Middle frontal gyrus (tissue), 1 donor: ENCODE results near the gene CBFA2T3.
"Not testable (repeated sequence)": the region's sequence is repeated elsewhere in the genome, so short reads cannot be mapped to it uniquely, and the experiment has no call there.

Experiments
- DNase-seq: peaks from one replicate; pipeline ENCODE4 v3.0.0-alpha.2; 2015; ENCODE audit warnings: low spot score; ENCODE audit errors: extremely low spot score

CBFA2T3 gene

DNA sequence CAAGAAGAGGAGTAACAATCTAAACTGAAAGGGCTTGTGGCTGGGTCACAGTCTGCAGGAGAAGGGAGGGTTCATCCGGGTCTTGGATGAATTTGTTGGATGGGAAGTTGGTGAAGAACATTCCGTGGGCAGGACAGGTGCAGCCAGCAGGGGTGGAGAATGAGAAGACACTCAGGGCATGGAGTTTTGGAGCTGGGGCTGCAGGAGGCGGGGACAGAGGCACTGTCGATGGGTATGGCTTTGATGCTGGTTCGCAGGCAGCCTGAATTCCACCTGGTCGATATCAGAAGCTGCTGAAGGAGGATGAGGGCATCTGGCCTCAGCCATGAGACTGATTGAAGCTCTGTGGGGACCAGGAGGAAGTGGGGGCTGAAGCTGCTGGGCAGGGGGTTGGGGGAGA, 36.1 kb upstream of the CBFA2T3 start:
- DNase-seq: no peak

DNA sequence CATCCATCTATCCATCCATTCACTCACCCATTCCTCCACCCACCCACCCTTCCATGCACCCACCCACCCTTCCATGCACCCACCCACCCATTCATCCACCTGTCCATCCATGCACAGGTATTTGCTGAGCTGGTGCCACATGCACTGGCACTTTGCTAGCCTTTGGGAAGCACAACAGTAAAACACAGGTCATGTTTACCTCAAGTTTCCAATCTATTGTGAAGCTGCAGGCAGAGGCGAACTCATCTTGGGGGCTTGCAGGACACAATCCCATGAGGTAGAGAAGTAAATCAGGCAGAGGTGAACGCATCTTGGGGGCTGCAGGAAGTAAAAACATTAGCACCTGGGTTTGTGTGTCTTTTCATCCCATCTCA, 35.6 kb upstream of the CBFA2T3 start:
- DNase-seq: no peak

DNA sequence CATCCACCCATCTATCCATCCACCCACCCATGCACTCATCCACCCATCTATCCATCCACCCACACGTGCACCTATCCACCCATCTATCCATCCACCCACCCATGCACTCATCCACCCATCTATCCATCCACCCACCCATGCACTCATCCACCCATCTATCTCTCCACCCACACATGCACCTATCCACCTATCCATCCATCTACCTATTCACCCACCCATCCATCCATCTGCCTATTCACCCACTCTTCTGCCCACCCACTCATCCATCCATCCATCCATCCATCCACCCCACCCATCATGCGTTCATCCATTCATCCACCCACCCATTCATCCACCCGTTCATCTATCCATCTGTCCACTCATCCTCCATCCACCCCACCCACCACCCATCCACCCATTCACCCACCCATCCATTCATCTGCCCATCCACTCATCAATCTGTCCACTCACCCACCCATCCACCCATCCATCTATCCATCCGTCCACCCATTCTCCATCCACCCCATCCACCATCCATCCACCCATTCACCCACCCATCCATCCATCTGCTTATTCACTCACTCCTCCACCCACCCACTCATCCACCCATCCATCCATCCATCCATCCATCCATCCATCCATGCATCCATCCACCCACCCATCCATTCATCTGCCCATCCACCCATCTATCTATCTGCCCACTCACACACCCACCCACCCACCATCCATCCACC, 35.1 kb upstream of the CBFA2T3 start:
- DNase-seq: no peak

DNA sequence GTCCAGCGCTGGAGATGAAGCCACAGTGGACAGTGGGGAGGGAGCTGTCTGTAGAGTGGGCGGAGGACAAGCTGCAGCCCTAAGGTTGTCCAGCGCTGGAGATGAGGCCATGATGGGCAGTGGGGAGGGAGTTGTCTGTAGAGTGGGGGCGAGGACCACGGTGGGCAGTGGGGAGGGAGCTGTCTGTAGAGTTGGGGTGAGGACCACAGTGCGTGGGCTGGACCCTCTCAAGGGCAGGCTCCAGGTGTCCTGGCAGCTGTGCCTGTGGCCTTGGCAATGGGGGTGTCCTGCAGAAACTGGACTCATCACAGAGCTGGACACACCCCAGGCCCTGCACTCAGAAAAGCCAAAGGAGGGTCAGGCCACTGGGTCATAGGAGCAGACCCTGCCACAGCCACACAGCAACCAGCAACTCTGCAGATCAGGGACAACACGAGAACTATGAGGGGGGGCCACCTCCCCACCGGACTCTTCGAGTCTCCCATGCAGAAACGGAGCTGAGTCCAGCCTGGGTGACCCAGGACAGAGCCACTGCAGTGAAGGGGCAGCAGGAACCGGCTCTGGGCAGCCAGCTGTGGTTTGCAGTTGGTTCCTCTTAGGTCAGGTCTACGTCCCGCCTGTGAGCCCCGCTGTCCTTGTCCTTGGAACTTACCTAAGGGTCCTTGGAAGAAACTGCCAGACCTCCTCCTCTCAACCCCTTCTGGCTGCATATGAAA, 33.4 kb upstream of the CBFA2T3 start:
- no peak for DNase-seq

DNA sequence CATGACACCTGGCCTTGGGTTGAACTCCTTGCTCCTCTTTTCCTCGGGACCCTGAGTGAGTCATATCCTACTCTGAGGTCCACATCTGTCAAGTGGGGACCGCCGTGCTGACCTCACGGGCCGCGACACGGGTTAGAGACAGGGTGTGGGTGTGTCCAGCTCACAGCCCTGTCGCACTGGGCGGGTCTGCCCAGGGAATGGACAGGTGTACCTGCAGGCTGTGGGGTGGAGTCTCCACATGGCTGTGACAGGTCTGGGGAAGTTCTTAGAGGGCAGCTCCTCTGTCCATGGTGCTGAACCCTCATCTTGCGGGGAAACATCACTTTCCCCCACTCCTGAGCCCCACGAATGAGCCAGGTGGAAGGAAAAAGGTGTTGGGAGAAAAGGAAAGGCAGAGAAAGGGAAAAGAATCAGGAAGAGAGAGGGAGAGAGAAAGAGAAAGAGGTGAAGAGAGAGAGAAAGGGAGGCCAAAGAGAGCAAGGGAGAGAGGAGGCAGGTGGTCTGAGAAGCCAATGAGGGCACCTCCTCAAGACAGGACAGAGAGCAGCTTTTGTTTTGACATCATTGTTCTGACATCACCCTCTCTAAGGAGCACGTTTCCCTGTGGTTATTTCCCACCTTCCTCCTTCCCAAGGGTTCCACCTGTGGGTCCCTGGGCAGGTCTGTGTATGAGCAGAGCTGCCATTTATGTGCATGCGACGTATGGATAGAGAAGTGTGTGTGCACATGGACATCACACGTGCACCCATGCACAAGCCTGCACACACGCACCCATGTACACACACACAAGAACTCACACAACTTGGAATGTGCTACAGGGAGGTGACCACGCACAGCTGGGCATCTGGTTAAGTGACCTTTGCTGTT, 32.6 kb upstream of the CBFA2T3 start:
- DNase-seq: no peak

DNA sequence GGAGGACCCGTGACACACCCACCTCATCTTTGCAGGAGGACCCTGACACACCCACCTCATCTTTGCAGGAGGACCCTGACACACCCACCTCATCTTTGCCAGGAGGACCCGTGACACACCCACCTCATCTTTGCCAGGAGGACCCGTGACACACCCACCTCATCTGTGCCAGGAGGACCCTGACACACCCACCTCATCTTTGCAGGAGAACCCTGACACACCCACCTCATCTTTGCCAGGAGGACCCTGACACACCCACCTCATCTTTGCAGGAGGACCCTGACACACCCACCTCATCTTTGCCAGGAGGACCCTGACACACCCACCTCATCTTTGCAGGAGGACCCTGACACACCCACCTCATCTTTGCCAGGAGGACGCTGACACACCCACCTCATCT, 31.8 kb upstream of the CBFA2T3 start:
- DNase-seq: not testable (repeated sequence)

DNA sequence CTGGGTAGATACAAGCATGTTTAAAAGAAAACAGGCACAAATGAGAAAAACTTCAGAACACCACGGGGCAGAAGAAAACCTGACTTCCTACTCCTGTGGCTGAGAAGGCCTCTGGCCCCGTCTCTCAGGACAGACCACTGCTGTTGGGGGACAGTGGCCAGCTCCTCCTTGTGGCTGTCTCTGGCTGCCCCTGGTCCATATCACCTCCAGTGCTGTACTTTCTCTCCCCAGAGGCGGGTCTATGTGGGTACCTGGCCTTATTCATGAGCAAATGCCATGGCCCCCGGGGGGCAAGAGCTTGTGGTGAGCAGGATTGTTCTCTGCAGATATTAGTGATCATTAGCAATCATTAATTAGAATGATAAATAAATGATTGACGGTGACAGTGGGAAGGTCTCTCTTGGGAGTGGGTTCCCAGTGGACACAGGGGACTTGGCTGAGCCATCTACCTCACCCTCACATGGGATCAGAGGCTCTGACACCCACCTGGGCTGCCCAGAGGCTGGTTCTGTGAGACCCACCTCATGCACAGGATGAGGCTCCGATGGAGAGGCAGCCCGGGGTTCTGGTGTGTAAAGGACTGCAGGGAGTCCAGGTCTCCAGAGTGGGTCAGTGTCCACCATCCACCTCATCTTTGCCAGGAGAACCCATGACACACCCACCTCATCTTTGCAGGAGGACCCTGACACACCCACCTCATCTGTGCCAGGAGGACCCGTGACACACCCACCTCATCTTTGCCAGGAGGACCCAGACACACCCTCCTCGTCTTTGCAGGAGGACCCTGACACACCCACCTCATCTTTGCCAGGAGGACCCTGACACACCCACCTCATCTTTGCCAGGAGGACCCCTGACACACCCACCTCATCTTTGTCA, 30.6 kb upstream of the CBFA2T3 start:
- no peak for DNase-seq

DNA sequence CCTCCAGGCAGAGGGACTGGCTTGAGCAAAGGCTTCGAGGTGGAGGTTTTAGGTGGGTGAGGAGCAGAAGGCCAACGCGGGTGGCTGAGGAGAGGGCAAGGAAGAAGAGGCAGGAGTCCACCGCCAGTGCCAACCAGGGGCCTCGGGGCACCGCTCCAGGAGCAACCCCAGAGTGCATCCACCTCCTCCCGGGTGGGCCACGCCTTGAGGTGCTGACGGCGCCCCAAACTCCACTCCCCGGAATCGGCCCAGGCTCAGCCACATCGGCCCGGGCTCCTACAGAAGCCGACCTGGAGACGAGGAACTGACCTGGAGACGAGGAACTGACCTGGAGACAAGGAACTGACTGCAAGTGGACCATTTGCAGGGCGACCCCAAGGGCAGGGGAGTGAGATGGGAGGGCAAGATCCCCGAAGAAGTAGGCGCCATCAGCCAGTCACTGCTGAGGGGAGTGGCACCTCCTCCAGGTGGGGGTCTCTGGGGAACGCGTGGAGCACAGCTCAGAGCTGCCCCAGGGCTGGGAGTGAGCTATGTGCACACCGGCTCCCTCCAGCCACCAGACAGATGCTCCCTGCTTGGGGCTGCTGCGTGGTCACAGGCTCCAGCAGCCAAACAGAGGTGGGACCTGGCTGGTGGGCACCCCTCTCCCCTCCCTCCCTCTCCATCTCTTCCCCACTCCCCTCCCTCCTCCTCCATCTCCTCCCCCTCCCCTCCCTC, 29.2 kb upstream of the CBFA2T3 start:
- no peak for DNase-seq

DNA sequence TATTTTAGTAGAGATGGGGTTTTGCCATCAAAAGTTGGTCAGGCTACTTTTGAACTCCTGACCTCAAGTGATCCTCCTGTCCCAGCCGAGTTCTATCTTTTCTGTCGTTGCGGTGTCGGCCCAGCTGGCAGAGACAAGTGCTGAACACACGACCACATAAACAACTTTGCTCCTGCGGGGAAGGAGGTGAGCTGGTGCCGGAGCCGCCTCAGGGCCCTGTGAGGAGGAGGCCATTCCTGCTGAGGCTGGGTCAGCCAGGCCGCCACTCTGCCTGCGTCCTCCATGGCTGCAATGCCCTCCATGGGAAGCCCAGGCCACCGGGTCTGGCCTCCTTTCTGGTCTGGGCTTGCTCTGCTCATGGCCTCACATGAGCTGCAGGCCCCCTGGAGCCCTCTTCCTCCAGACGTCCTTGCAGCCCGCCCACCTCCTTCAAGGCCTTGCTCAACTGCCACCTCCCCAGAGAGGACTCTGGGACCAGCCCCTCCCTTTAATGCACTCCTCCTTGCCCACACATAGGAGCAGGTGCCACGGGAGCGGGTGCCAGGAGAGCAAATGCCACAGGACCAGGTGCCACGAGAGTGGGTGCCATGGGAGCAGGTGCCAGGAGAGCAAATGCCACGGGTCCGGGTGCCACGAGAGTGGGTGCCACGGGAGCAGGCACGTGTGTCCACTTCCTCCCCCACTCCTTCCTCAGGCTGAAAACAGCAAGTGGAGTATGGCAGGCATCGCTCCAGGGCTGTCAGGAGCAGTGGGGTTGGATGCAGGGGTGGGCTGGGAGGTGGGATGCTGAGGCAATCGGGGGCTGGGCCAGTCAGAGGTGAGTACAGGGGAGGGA, 28.4 kb upstream of the CBFA2T3 start:
- DNase-seq: no peak

DNA sequence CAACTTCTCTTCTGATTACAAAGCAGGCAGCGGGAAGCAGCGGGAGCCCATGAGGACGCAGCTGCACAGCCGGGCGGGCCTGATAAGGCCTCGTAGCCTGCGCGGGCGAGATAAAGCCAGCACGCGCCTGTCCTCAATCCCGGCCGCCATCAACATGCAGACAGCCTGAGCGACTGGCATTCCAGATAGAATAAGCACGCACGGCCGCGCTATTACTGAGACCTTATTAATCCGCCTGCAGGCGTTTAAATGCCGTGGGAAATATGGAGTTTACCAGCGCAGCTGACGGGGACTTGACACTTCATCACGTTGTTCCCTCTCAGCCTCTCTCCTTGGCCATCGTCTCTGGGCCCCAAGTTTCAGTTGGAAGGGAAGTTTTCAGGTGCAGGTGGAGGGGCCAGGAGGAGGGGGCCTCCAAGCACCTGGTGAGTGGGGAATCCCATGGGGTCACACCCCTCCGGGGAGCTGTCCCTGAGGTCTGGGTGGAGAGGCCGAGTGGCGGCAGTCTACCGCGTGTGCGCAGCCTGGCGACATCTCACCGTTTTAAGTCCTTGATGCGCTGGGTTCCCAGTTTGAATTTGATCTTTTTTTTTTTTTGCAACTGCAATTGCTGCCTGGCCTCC, 27.3 kb upstream of the CBFA2T3 start:
- DNase-seq: no peak

DNA sequence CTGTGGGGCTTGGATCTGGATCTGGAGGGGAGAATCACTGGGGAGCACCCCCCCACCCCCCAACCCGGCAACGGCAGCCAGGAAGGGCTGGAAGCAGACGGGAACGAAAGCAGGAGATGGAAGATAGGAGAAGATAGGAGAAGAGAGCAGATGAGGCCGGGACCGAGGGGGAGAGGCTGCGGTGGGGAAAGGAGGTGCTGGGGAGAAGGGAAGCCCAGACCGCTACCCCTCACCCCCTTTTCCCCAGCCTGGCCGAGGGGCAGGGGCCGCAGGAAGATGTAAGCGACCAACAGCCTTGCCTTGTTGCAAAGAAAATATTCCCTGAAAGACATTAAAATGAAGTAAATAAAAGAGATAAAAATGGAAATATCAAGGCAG, 26.8 kb upstream of the CBFA2T3 start:
- no peak for DNase-seq

DNA sequence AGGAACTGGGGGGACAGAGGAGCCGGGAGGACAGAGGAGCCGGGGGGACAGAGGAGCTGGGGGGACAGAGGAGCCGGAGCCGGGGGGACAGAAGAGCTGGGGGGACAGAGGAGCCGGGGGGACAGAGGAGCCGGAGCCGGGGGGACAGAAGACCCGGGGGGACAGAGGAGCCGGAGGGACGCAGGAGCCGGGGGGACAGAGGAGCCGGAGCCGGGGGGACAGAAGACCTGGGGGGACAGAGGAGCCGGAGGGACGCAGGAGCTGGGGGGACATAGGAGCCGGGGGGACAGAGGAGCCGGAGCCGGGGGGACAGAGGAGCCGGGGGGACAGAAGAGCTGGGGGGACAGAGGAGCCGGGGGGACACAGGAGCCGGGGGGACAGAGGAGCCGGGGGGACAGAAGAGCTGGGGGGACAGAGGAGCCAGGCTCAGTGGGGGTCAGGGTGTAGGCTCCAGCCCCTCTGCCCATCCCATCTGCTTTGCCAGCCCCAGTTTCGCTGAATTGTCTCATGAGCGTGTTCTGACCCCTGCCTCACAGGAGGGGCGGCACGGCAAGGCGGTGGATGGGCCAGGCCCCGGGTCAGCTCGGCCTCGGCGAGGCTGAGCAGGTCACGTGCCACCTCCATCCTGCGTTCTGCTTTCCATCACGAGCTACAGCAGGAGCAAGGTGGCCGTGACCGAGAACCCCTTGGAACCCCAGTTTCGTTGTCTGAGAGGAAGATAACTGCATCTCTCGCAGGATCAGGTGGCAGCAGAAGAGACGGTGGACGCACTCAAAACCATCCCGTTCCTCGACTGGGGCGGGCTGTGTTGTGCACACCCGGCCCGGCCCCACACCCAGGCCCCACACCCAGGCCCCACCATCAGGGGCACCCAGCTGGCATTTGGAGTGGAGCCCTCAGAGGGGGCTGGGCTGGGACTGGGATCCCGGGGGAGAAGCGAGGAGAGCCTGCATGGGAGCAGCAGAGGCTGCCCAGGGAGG, 26.1 kb upstream of the CBFA2T3 start:
- no peak for DNase-seq

DNA sequence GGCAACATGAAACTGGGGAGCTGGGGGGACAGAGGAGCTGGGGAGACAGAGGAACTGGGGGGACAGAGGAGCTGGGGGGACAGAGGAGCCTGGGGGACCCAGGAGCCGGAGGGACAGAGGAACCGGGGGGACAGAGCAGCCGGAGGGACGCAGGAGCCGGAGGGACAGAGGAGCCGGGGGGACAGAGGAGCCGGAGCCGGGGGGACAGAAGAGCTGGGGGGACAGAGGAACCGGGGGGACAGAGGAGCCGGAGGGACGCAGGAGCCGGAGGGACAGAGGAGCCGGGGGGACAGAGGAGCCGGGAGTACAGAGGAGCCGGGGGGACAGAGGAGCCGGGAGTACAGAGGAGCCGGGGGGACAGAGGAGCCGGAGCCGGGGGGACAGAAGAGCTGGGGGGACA, 25.1 kb upstream of the CBFA2T3 start:
- not testable (repeated sequence) for DNase-seq

DNA sequence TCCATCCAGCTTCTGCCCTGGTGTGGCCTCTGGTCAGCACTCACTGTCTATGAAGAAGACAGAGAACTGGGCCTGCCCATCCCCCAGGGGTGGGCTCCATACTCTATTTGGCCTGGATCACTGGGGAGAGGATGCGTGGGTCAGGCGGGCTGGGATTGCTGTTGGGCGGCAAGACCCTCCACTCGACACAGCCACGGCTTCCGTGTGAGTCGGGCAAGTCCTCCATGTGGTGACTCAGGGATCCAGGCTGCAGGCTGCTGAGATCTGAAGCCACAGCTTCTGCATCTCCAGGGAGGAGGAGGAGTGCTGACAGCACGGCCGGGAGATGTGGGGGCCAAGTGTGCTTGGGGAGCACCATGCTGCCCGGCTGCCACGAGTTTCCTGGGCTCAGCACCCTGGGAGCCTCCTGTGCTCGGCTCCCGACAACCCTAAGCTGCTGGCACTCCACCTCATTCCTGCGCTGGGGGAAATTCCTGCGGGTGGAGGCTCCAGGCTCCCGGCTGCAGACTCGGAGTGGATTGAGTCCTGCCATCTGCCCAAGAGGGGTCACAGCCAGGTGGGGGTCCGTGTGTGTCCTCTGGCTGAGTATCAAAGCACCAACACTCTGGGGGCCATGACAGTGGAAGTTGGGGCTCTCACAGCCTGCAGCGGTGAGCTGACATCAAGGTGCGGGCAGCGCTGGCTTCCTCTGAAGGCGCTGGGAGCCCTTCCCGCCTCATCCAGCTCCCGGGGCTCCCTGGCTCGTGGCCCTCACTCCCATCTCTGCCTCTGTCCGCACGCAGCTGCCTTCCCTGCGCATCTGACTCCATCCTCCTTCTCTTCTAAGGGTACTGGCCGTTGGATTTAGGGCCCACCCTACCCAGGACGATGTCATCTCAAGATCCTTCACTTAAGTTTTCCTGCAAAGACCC, 24.4 kb upstream of the CBFA2T3 start:
- DNase-seq: no peak

DNA sequence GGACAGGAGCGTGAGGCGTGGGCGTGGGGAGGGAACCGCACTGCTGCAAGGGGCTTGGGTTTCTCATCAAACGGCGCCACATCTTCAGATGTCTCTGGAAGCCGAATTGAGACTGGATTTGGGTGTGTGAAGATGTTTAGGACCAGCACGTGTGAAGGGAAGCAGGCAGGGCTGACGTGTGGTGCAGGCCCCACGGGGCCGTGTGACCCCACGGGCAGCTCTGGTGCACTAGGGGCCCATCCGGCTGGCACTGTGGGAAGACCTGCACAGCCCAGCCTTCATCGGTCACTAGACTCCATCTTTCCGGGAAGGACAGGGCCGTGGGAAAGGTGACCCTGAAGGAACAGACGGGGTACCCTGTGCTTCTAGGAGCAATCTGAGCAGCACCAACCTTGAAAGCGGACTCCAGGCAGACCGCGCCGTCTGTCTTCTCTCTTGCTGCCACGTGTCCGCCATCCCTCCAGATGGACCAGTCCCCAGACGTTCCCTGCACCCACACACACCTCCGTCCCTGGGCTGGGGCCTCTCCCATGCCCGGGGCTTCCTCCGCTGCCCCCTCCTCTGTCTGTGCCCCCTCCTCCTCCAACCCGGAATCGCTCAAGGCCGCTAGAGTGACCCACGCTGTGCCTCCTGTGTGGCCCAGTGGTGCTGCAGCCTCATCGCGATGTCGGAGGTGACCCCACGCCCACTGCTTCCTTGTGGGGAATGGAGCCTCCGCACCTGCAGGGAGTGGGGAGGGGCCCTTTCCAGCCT, 23.4 kb upstream of the CBFA2T3 start:
- DNase-seq: no peak

DNA sequence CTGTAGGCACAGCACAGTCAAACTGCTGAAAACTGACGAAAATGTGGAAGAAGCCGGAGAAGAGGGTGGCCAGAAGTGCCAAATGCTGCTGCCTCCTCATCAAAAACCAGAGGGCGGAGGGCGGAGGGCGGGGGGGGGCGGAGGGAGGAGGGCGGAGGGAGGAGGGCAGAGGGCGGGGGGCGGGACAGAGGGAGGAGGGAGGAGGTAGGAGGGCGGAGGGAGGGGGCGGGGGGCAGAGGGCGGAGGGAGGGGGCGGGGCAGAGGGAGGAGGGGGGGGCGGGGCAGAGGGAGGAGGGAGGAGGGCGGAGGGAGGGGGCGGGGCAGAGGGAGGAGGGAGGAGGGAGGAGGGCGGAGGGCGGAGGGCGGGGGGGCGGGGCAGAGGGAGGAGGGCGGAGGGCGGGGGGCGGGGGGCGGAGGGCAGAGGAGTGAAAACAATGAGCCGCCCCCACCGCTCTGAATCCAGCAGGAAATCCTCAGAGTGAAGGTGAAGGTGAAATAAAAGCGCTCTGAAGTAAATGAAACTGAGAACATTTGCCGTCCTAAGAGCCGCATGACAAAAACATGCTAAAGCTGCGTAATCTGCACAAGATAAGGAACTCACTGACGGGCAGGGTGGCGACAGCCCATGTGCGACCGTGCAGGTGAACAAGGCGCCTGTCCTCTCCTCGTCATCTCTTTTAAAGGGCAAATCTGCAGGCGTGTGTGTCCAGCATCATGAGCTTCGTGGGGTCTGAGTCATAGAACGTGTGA, 22.6 kb upstream of the CBFA2T3 start:
- no peak for DNase-seq
